Measurements from ENCODE around the gene TRIP10. TPM values are rescaled to one million over a fixed set of nuclear protein-coding genes. Genes with fewer than 3 reads are reported as not detected.
"Not testable (repeated sequence)": the region's sequence is repeated elsewhere in the genome, so short reads cannot be mapped to it uniquely, and the experiment has no call there.

The TRIP10 gene
- total and polyA plus RNA-seq, 4 donors = 68.6 to 261 (median 119) TPM

GRCh38 chr19:6774821-6775707, 35.6 kb downstream of the TRIP10 start:
- H3K4me1 ChIP-seq (ENCODE audit: control insufficient read depth in 1 of 2, insufficient read depth in 2 of 2, low read length in 2 of 2) = no peaks in the 10 kb centered on the region
- intact Hi-C loops (cut with DNase I) = no loop called here
- no peak for ATAC-seq (ENCODE audit: low FRiP score)
- peak in 1 of 2 donors; percentile 66 for DNase-seq
- 77 to 87% methylated on average over 11 of the region's 11 CpGs for WGBS, 2 donors
- no peak overlapping the region for H3K4me3 ChIP-seq (ENCODE audit: low read length in 2 of 2)
- no peak overlapping the region for H3K27ac ChIP-seq (ENCODE audit: low read depth in 1 of 2, low read length in 2 of 2)
- H3K36me3 ChIP-seq (ENCODE audit: control insufficient read depth in 1 of 2, insufficient read depth in 2 of 2, low read length in 1 of 2) = no peaks in the 10 kb centered on the region
- H3K27me3 ChIP-seq (ENCODE audit: control insufficient read depth in 1 of 2, insufficient read depth in 2 of 2, low read length in 1 of 2) = no peaks in the 10 kb centered on the region
- no peaks in the 10 kb centered on the region for H3K9me3 ChIP-seq (ENCODE audit: control insufficient read depth, low read length)

DNA sequence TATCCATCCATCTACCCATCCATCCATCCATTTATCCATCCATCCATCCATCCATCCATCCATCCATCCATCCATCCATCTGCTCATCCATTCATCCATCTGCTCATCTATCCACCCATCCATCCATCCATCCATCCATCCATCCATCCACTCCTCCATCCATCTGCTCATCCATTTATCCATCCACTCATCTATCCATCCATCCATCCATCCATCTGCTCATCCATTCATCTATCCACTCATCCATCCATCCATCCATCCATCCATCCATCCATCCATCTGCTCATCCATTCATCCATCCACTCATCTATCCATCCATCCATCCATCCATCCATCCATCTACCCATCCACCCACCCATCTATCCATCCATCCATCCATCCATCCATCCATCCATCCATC, 36.6 kb downstream of the TRIP10 start:
- ATAC-seq (ENCODE audit: low FRiP score); DNase-seq; H3K36me3 ChIP-seq (ENCODE audit: control insufficient read depth in 1 of 2, insufficient read depth in 2 of 2, low read length in 1 of 2); H3K4me3 ChIP-seq (ENCODE audit: low read length in 2 of 2); H3K27me3 ChIP-seq (ENCODE audit: control insufficient read depth in 1 of 2, insufficient read depth in 2 of 2, low read length in 1 of 2); H3K27ac ChIP-seq (ENCODE audit: low read depth in 1 of 2, low read length in 2 of 2); H3K4me1 ChIP-seq (ENCODE audit: control insufficient read depth in 1 of 2, insufficient read depth in 2 of 2, low read length in 2 of 2); H3K9me3 ChIP-seq (ENCODE audit: control insufficient read depth, low read length); intact Hi-C loops (cut with DNase I): not testable (repeated sequence)

- H3K4me1 ChIP-seq (ENCODE audit: control insufficient read depth in 1 of 2, insufficient read depth in 2 of 2, low read length in 2 of 2) = no peaks in the 10 kb centered on the region
Observed at GRCh38 chr19:6776999-6777398, 37.5 kb downstream of the TRIP10 start.

GRCh38 chr19:6777434-6777833, 38.0 kb downstream of the TRIP10 start:
- Histone ChIP-seq H3K4me3 (ENCODE audit: low read length in 2 of 2) (no peak overlapping the region), H3K36me3 (ENCODE audit: control insufficient read depth in 1 of 2, insufficient read depth in 2 of 2, low read length in 1 of 2) (no peaks in the 10 kb centered on the region), H3K27me3 (ENCODE audit: control insufficient read depth in 1 of 2, insufficient read depth in 2 of 2, low read length in 1 of 2) (no peaks in the 10 kb centered on the region), H3K4me1 (ENCODE audit: control insufficient read depth in 1 of 2, insufficient read depth in 2 of 2, low read length in 2 of 2) (no peaks in the 10 kb centered on the region), H3K27ac (ENCODE audit: low read depth in 1 of 2, low read length in 2 of 2) (no peak overlapping the region), H3K9me3 (ENCODE audit: control insufficient read depth, low read length) (no peaks in the 10 kb centered on the region)
- ATAC-seq (ENCODE audit: low FRiP score) (no peak), DNase-seq (no peak)
- 93 to 96% methylated on average over 2 of the region's 2 CpGs for WGBS, 2 donors
- intact Hi-C loops (cut with DNase I) = no loop called here

More at GRCh38 chr19:6776999-6777398, 37.5 kb downstream of the TRIP10 start:
- Histone ChIP-seq H3K9me3 (ENCODE audit: control insufficient read depth, low read length) (no peaks in the 10 kb centered on the region), H3K4me3 (ENCODE audit: low read length in 2 of 2) (no peak overlapping the region), H3K27ac (ENCODE audit: low read depth in 1 of 2, low read length in 2 of 2) (no peak overlapping the region), H3K36me3 (ENCODE audit: control insufficient read depth in 1 of 2, insufficient read depth in 2 of 2, low read length in 1 of 2) (no peaks in the 10 kb centered on the region), H3K27me3 (ENCODE audit: control insufficient read depth in 1 of 2, insufficient read depth in 2 of 2, low read length in 1 of 2) (no peaks in the 10 kb centered on the region)
- DNase-seq (no peak), ATAC-seq (ENCODE audit: low FRiP score) (no peak)
- 88 to 93% methylated on average over 4 of the region's 4 CpGs for WGBS, 2 donors
- intact Hi-C loops (cut with DNase I) = no loop called here

DNA sequence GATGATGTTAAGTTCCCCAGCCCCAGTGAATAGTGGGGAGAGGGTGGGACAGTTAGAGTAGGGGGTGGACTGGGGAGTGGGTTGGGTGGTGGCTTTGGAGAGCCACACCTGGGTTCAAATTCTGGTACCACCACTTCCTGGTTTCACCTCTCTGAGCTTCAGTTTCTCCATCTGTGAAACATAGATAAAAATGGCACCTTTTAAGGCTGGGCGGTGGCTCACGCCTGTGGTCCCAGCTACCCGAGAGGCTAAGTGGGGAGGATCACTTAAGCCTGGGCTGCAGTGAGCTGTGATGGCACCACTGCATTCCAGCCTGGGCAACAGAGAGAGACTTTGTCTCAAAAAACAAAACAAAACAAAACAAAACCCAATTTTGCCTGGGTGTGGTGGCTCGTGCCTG, 38.9 kb downstream of the TRIP10 start:
- WGBS, 2 donors = 79 to 86% methylated on average over 4 of the region's 4 CpGs
- H3K36me3 ChIP-seq (ENCODE audit: control insufficient read depth in 1 of 2, insufficient read depth in 2 of 2, low read length in 1 of 2) = no peaks in the 10 kb centered on the region
- H3K4me3 ChIP-seq (ENCODE audit: low read length in 2 of 2) = no peak overlapping the region
- H3K4me1 ChIP-seq (ENCODE audit: control insufficient read depth in 1 of 2, insufficient read depth in 2 of 2, low read length in 2 of 2) = no peaks in the 10 kb centered on the region
- no peaks in the 10 kb centered on the region for H3K9me3 ChIP-seq (ENCODE audit: control insufficient read depth, low read length)
- no peak overlapping the region for H3K27ac ChIP-seq (ENCODE audit: low read depth in 1 of 2, low read length in 2 of 2)
- DNase-seq = no peak
- intact Hi-C loops (cut with DNase I) = no loop called here
- ATAC-seq (ENCODE audit: low FRiP score) = no peak
- no peaks in the 10 kb centered on the region for H3K27me3 ChIP-seq (ENCODE audit: control insufficient read depth in 1 of 2, insufficient read depth in 2 of 2, low read length in 1 of 2)

- DNase-seq (no peak), ATAC-seq (ENCODE audit: low FRiP score) (no peak)
- WGBS, 2 donors = 66 to 71% methylated on average over 4 of the region's 4 CpGs
- no peak overlapping the region for H3K27ac ChIP-seq (ENCODE audit: low read depth in 1 of 2, low read length in 2 of 2)
- H3K4me1 ChIP-seq (ENCODE audit: control insufficient read depth in 1 of 2, insufficient read depth in 2 of 2, low read length in 2 of 2) = no peaks in the 10 kb centered on the region
- H3K36me3 ChIP-seq (ENCODE audit: control insufficient read depth in 1 of 2, insufficient read depth in 2 of 2, low read length in 1 of 2) = no peaks in the 10 kb centered on the region
- intact Hi-C loops (cut with DNase I) = no loop called here
- H3K4me3 ChIP-seq (ENCODE audit: low read length in 2 of 2) = no peak overlapping the region
- H3K9me3 ChIP-seq (ENCODE audit: control insufficient read depth, low read length) = no peaks in the 10 kb centered on the region
- H3K27me3 ChIP-seq (ENCODE audit: control insufficient read depth in 1 of 2, insufficient read depth in 2 of 2, low read length in 1 of 2) = no peaks in the 10 kb centered on the region
Observed at GRCh38 chr19:6779206-6779605, 39.7 kb downstream of the TRIP10 start.

DNA sequence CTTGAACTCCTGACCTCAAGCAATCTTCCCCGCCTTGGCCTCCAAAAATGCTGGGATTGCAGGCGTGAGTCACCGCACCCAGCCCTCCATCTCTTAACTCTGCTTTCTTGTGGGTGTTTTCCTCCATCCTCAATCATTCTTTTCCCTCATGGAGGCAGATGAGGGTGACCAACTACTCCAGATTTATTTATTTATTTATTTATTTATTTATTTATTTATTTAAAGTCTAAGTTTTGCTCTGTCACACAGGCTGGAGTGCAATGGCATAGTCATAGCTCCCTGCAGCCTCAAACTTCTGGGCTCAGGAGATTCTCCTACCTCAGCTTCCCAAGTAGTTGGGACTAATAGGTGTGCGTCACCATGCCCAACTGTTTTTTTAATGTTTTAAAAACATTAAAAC, 47.9 kb downstream of the TRIP10 start:
- no peak overlapping the region for H3K4me3 ChIP-seq (ENCODE audit: low read length in 2 of 2)
- intact Hi-C loops (cut with DNase I) = no loop called here
- WGBS, 2 donors = 89 to 90% methylated on average over 4 of the region's 4 CpGs
- H3K36me3 ChIP-seq (ENCODE audit: control insufficient read depth in 1 of 2, insufficient read depth in 2 of 2, low read length in 1 of 2) = no peaks in the 10 kb centered on the region
- H3K4me1 ChIP-seq (ENCODE audit: control insufficient read depth in 1 of 2, insufficient read depth in 2 of 2, low read length in 2 of 2) = no peaks in the 10 kb centered on the region
- no peak for ATAC-seq (ENCODE audit: low FRiP score)
- H3K27ac ChIP-seq (ENCODE audit: low read depth in 1 of 2, low read length in 2 of 2) = no peak overlapping the region
- no peaks in the 10 kb centered on the region for H3K9me3 ChIP-seq (ENCODE audit: control insufficient read depth, low read length)
- no peak for DNase-seq
- no peaks in the 10 kb centered on the region for H3K27me3 ChIP-seq (ENCODE audit: control insufficient read depth in 1 of 2, insufficient read depth in 2 of 2, low read length in 1 of 2)

GRCh38 chr19:6788896-6789295, 49.4 kb downstream of the TRIP10 start:
- H3K36me3 ChIP-seq (ENCODE audit: control insufficient read depth in 1 of 2, insufficient read depth in 2 of 2, low read length in 1 of 2) = no peaks in the 10 kb centered on the region
- no peak overlapping the region for H3K4me3 ChIP-seq (ENCODE audit: low read length in 2 of 2)
- no peaks in the 10 kb centered on the region for H3K4me1 ChIP-seq (ENCODE audit: control insufficient read depth in 1 of 2, insufficient read depth in 2 of 2, low read length in 2 of 2)
- no peak for DNase-seq
- no peak for ATAC-seq (ENCODE audit: low FRiP score)
- intact Hi-C loops (cut with DNase I) = no loop called here
- no peaks in the 10 kb centered on the region for H3K27me3 ChIP-seq (ENCODE audit: control insufficient read depth in 1 of 2, insufficient read depth in 2 of 2, low read length in 1 of 2)
- 30 to 34% methylated on average over 4 of the region's 4 CpGs for WGBS, 2 donors
- no peaks in the 10 kb centered on the region for H3K9me3 ChIP-seq (ENCODE audit: control insufficient read depth, low read length)
- H3K27ac ChIP-seq (ENCODE audit: low read depth in 1 of 2, low read length in 2 of 2) = no peak overlapping the region

All from aorta (tissue), 5 donors.